ENCODE results near the gene NANOS2. TPM values are rescaled to one million over a fixed set of nuclear protein-coding genes. Genes with fewer than 3 reads are reported as not detected.
"Not testable (repeated sequence)": the region's sequence is repeated elsewhere in the genome, so short reads cannot be mapped to it uniquely, and the experiment has no call there.

NANOS2 gene
- total RNA-seq, 1 donor from 2014 or later = not detected

GRCh38 chr19:45876411-45877197 is 38.0 kb downstream of the NANOS2 start:
- DNase-seq (ENCODE audit: low read depth) = no peak

- DNase-seq (ENCODE audit: low read depth) = no peak
These were observed 38.5 kb downstream of the NANOS2 start for GRCh38 chr19:45876161-45876410.

- DNase-seq (ENCODE audit: low read depth) = no peak
These were observed 40.0 kb downstream of the NANOS2 start for GRCh38 chr19:45874620-45874966.

- DNase-seq (ENCODE audit: low read depth) = no peak
These were observed 41.3 kb downstream of the NANOS2 start for GRCh38 chr19:45873219-45873772.

GRCh38 chr19:45872095-45872919 is 42.3 kb downstream of the NANOS2 start:
- DNase-seq (ENCODE audit: low read depth) = no peak

GRCh38 chr19:45870798-45871197 is 43.8 kb downstream of the NANOS2 start:
- no peak for DNase-seq (ENCODE audit: low read depth)

GRCh38 chr19:45867241-45867640 is 47.3 kb downstream of the NANOS2 start:
- not testable (repeated sequence) for DNase-seq (ENCODE audit: low read depth)

- DNase-seq (ENCODE audit: low read depth) = no peak
These were observed 48.0 kb downstream of the NANOS2 start for GRCh38 chr19:45866400-45867176.

GRCh38 chr19:45865269-45865948 is 49.2 kb downstream of the NANOS2 start:
- no peak for DNase-seq (ENCODE audit: low read depth)

- no peak for DNase-seq (ENCODE audit: low read depth)
These were observed 49.9 kb downstream of the NANOS2 start for GRCh38 chr19:45864629-45865082.

- DNase-seq (ENCODE audit: low read depth) = no peak
These were observed 50.5 kb downstream of the NANOS2 start, which contains the start of gene FOXA3 for GRCh38 chr19:45863840-45864628. TSS of gene FOXA3 (plus strand) at chr19:45864326. CDS start at chr19:45864457, 131 bp downstream.

- DNase-seq (ENCODE audit: low read depth) = no peak
These were observed 51.2 kb downstream of the NANOS2 start for GRCh38 chr19:45863335-45863839.

Other genes with a start within 250 kb of the NANOS2 start
- gene GIPR, start 246.6 kb downstream of the NANOS2 start, total RNA-seq = 0.50 and 1.0 TPM in 2 replicates
- 120 and 333 TPM in 2 replicates for gene SNRPD2, start 222.8 kb downstream of the NANOS2 start, total RNA-seq
- gene QPCTL, start 222.1 kb downstream of the NANOS2 start, total RNA-seq = 10.9 and 24.1 TPM in 2 replicates
- gene FBXO46, start 183.9 kb downstream of the NANOS2 start, total RNA-seq = 4.5 and 9.0 TPM in 2 replicates
- gene MEIOSIN, start 181.3 kb downstream of the NANOS2 start, total RNA-seq = not detected in 2 replicates
- 6.3 and 12.9 TPM in 2 replicates for gene SIX5, start 145.5 kb downstream of the NANOS2 start, total RNA-seq
- 6.1 and 32.3 TPM in 2 replicates for gene DMPK, start 132.3 kb downstream of the NANOS2 start, total RNA-seq
- gene DMWD, start 121.9 kb downstream of the NANOS2 start, total RNA-seq = 24.0 and 37.0 TPM in 2 replicates
- 0.10 TPM in 1 of 2 replicates, not detected in the other for gene RSPH6A, start 99.5 kb downstream of the NANOS2 start, total RNA-seq
- 16.3 and 55.0 TPM in 2 replicates for gene SYMPK, start 51.6 kb downstream of the NANOS2 start, total RNA-seq
- 0.52 and 1.5 TPM in 2 replicates for gene FOXA3, start 50.5 kb downstream of the NANOS2 start, total RNA-seq
- 23.1 and 27.6 TPM in 2 replicates for gene IRF2BP1, start 28.6 kb downstream of the NANOS2 start, total RNA-seq
- gene MYPOP, start 12.2 kb downstream of the NANOS2 start, total RNA-seq = 0.69 and 2.5 TPM in 2 replicates
- under 0.01 TPM in 1 of 2 replicates, not detected in the other for gene NOVA2, start 59.1 kb upstream of the NANOS2 start, total RNA-seq
- gene CCDC61, start 80.7 kb upstream of the NANOS2 start, total RNA-seq = 6.1 and 7.5 TPM in 2 replicates
- not detected in 2 replicates for gene PGLYRP1, start 108.3 kb upstream of the NANOS2 start, total RNA-seq
- not detected in 2 replicates for gene IGFL4, start 126.2 kb upstream of the NANOS2 start, total RNA-seq
- not detected in 2 replicates for gene IGFL3, start 209.9 kb upstream of the NANOS2 start, total RNA-seq
- gene IGFL2, start 233.5 kb upstream of the NANOS2 start, total RNA-seq = not detected in 2 replicates